Spinal cord (tissue), 10 donors: ENCODE results near the gene LRFN2. TPM values are rescaled to one million over a fixed set of nuclear protein-coding genes. Genes with fewer than 3 reads are reported as not detected.
A peak's percentile ranks its signal among the peaks of the same experiment; 100 is the strongest.

Experiments used
- DNase-seq, 6 donors: peaks; one replicate each; pipeline versions ENCODE4 v3.0.0 to v3.0.0-alpha.2; 2013 to 2015; ENCODE audit warnings: low spot score in 6 of 6, low read depth in 4 of 6
- H3K27ac ChIP-seq: one replicate; pipeline ENCODE4 v1.5.1; 2013; ENCODE audit warnings: low read depth, low read length, control low read depth
- H3K27me3 ChIP-seq: one replicate; pipeline ENCODE4 v1.6.1; 2013; ENCODE audit warnings: low read length; ENCODE audit not compliant: control insufficient read depth, insufficient read depth
- H3K36me3 ChIP-seq: one replicate; pipeline ENCODE4 v1.6.1; 2013; ENCODE audit warnings: low read length; ENCODE audit not compliant: control insufficient read depth, insufficient read depth
- H3K4me1 ChIP-seq: one replicate; pipeline ENCODE4 v1.6.1; 2013; ENCODE audit warnings: low read length; ENCODE audit not compliant: control insufficient read depth, insufficient read depth
- H3K4me3 ChIP-seq: one replicate; pipeline ENCODE4 v1.5.1; 2013; ENCODE audit warnings: low read depth, low read length, control low read depth
- H3K9me3 ChIP-seq: one replicate; pipeline ENCODE4 v1.6.1; 2013; ENCODE audit warnings: low read length; ENCODE audit not compliant: control insufficient read depth, insufficient read depth
- WGBS: methylation state at CpG from one replicate; pipeline ENCODE4 v1.1.5; 2013; ENCODE audit warnings: missing lambda C conversion rate; ENCODE audit not compliant: insufficient coverage; 5-methylcytosine and 5-hydroxymethylcytosine counted together
- polyA plus RNA-seq, 2 donors: library from polyadenylated mRNA; unstranded; fragments of 120-200 nt; gene quantifications; one replicate each; pipeline ENCODE4 v1.2.1, GENCODE V29; 2013; ENCODE audit not compliant: insufficient read length in 2 of 2
- total RNA-seq, 2 donors: library from RNA; depleted of rRNA in 1 of 2; stranded (reverse); fragments of 120-200 nt in 1 of 2; fragments of >200 nt in 1 of 2; gene quantifications; one replicate each; pipeline versions ENCODE4 v1.2.3 to v1.2.4, GENCODE V29; 2013 to 2014
- donor health status: healthy.

Gene LRFN2
- total and polyA plus RNA-seq, 4 donors, result 2.7 to 8.6 (median 7.3) TPM

GRCh38 chr6:40355066-40355465 lies 232.1 kb downstream of the LRFN2 start:
- Histone ChIP-seq H3K4me1 (no peaks in the 10 kb centered on the region), H3K27me3 (no peaks in the 10 kb centered on the region)
- 100% methylated on average over 1 of the region's 1 CpG for WGBS

GRCh38 chr6:40353967-40354452 lies 233.2 kb downstream of the LRFN2 start:
- Histone ChIP-seq H3K9me3 (no peaks in the 10 kb centered on the region), H3K4me3 (no peak overlapping the region), H3K27ac (no peak overlapping the region), H3K27me3 (no peaks in the 10 kb centered on the region), H3K36me3 (no peaks in the 10 kb centered on the region), H3K4me1 (peaks cover 10% of the 10 kb centered on the region)
- no peak for DNase-seq

More at GRCh38 chr6:40355066-40355465, 232.1 kb downstream of the LRFN2 start:
- no peaks in the 10 kb centered on the region for H3K9me3 ChIP-seq
- H3K36me3 ChIP-seq, result no peaks in the 10 kb centered on the region
- no peak overlapping the region for H3K27ac ChIP-seq
- DNase-seq, result no peak
- no peak overlapping the region for H3K4me3 ChIP-seq

DNA sequence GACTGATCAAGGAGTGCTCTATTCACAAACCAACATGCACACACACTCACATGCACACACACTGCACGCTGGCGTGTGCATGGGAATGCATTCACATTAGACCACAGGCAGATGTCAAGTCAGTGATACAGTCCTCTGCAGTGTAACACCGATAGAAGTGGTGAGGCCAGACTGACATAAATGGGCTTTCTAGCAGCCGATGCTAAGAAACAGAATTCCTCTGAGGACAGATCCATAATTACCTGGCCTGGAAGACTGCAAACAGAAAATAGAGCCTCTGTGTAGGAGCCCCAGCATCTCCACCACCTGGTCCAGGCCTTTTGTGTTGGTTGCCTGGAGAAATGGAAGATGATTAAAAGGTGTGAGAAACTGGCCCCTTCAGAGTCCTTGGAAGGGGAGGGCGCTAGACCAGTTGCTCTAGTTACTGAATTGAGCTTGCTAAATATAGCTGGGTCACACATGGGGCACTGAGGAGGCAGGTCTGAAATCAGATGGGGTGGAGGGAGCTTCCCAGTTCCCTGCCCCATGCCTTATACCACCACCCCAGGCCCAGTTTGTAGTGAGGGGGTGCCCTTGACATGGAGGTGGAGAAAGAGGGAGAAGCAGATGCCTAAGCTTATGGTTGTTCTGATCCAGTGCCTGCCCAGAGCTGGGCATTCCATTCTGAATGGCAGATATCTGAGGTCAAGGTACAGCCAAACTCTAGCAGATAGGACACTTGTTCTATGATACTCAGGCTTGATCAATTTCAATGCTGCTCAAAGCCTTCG lies 233.8 kb downstream of the LRFN2 start:
- Histone ChIP-seq H3K9me3 (no peaks in the 10 kb centered on the region), H3K4me3 (no peak overlapping the region), H3K36me3 (no peaks in the 10 kb centered on the region), H3K27ac (no peak overlapping the region), H3K27me3 (no peaks in the 10 kb centered on the region), H3K4me1 (peaks cover 15% of the 10 kb centered on the region)
- no peak for DNase-seq
- 86% methylated on average over 4 of the region's 6 CpGs for WGBS

DNA sequence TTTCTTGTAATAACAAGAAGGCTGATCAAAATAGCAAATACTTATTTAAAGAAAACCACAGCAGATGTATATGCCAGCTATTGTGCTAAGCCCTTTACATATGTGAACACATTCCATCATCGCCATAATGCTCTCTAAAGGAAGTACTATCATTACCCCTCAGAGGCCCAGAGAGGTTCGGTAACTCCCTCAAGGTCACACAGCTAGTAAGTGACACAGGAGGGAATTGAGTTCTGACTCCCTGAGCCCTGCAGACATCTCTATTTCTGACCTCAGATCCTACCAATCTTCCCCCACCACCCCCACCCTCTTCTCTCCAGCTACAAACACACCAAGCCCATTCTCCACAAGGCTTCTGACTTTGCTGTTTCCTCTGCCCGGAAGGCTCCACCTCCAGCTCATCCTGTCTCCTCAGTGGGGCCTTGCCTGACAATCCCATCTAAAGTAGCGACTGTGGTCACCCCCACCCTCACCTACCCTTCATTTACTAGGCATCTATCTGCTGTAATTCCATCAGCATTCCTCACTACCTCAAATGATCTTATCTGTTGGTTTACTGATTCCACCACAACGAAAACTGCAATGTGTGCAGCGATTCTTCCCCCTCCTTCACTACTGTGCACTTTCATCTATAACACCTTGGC lies 234.5 kb downstream of the LRFN2 start:
- H3K9me3 ChIP-seq, result no peaks in the 10 kb centered on the region
- H3K27ac ChIP-seq, result no peak overlapping the region
- DNase-seq, result no peak
- no peak overlapping the region for H3K4me3 ChIP-seq
- no peaks in the 10 kb centered on the region for H3K36me3 ChIP-seq
- 83% methylated on average over 5 of the region's 6 CpGs for WGBS
- peaks cover 20% of the 10 kb centered on the region for H3K4me1 ChIP-seq
- no peaks in the 10 kb centered on the region for H3K27me3 ChIP-seq

- DNase-seq, result no peak
- Histone ChIP-seq H3K36me3 (no peaks in the 10 kb centered on the region), H3K4me3 (no peak overlapping the region), H3K4me1 (peaks cover 23% of the 10 kb centered on the region), H3K27me3 (no peaks in the 10 kb centered on the region), H3K27ac (no peak overlapping the region), H3K9me3 (no peaks in the 10 kb centered on the region)
- WGBS, result 60% methylated on average over 1 of the region's 1 CpG
These were observed 235.2 kb downstream of the LRFN2 start for GRCh38 chr6:40352006-40352405.

- DNase-seq, result no peak
- Histone ChIP-seq H3K4me3 (no peak overlapping the region), H3K4me1 (peaks cover 25% of the 10 kb centered on the region), H3K27me3 (no peaks in the 10 kb centered on the region), H3K9me3 (no peaks in the 10 kb centered on the region), H3K36me3 (peaks cover under 1% of the 10 kb centered on the region), H3K27ac (no peak overlapping the region)
- WGBS, result 100% methylated on average over 2 of the region's 3 CpGs
These were observed 236.4 kb downstream of the LRFN2 start for GRCh38 chr6:40350747-40351217.

- Histone ChIP-seq H3K4me1 (peaks cover 31% of the 10 kb centered on the region), H3K9me3 (no peaks in the 10 kb centered on the region), H3K27ac (no peak overlapping the region), H3K4me3 (no peak overlapping the region), H3K27me3 (no peaks in the 10 kb centered on the region), H3K36me3 (peaks cover 3% of the 10 kb centered on the region)
- DNase-seq, result no peak
- WGBS, result 44% methylated on average over 11 of the region's 11 CpGs
These were observed 237.0 kb downstream of the LRFN2 start for GRCh38 chr6:40349901-40350746.

- peak in 2 of 6 donors; percentile 80 to 82 for DNase-seq
- no peak overlapping the region for H3K27ac ChIP-seq
- H3K27me3 ChIP-seq, result no peaks in the 10 kb centered on the region
- peaks cover 3% of the 10 kb centered on the region for H3K36me3 ChIP-seq
- peaks cover 39% of the 10 kb centered on the region for H3K4me1 ChIP-seq
- H3K4me3 ChIP-seq, result no peak overlapping the region
- 29% methylated on average over 6 of the region's 11 CpGs for WGBS
- no peaks in the 10 kb centered on the region for H3K9me3 ChIP-seq
These were observed 237.9 kb downstream of the LRFN2 start for GRCh38 chr6:40349123-40349900.

DNA sequence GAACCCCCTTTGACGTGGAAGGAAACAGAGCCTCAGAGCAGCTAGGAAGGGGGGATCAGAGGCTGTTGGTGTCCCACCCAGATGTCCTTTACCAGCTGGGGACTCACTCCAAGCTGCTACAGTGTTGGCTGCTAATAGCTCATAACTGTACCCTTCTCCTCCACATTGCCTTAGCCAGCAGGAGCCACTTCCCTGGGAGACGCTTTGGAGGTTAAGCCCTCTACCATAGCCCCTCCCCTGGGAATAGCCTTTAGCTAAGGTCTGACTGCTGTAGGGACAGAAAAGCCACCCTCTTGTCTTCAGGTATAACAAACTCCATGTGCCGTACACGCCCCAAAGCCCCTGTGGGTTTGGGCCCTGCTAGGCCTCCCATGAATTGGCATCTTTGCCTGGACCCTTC lies 238.6 kb downstream of the LRFN2 start:
- no peak for DNase-seq

More for the DNA sequence above, 238.6 kb downstream of the LRFN2 start:
- Histone ChIP-seq H3K9me3 (no peaks in the 10 kb centered on the region), H3K27ac (no peak overlapping the region), H3K36me3 (peaks cover 3% of the 10 kb centered on the region), H3K4me1 (peaks cover 47% of the 10 kb centered on the region), H3K4me3 (no peak overlapping the region), H3K27me3 (no peaks in the 10 kb centered on the region)
- WGBS, result 91% methylated on average over 4 of the region's 4 CpGs
